SK-N-MC (cell line): ENCODE results near the gene RALGDS.

ENCODE experiments used
- EZH2 ChIP-seq: fragments of 200-600 bp; sonication (generic); IDR thresholded peaks from one replicate; pipeline ENCODE4 v1.6.1; 2017; ENCODE audit warnings: antibody characterized with exemption
- POLR2AphosphoS5 ChIP-seq: IDR thresholded peaks from 2 replicates; pipeline ENCODE4 v1.6.1; 2012; ENCODE audit warnings: mild to moderate bottlenecking, low read depth, low read length, borderline replicate concordance

- TF ChIP-seq POLR2AphosphoS5 (no peak), EZH2 (no peak)
These were observed 10.5 kb upstream of the RALGDS start for GRCh38 chr9:133131506-133131905.
